Pancreas (tissue), 10 donors: ENCODE measurements around the gene S100PBP. TPM values are rescaled to one million over a fixed set of nuclear protein-coding genes. Genes with fewer than 3 reads are reported as not detected.

ENCODE experiments used
- ATAC-seq, 4 donors: fragments of 200-7000 bp; cut with Tn5 transposase; one replicate each; pipeline versions ENCODE4 v1.8.0 to v1.9.1; 2020; ENCODE audit warnings: mild to moderate bottlenecking in 4 of 4, moderate library complexity in 4 of 4
- DNase-seq, 6 donors: peaks; one replicate each; pipeline ENCODE4 v3.0.0-alpha.2; 2020
- FAIRE-seq: peaks from 2 replicates; lab custom pipeline; 2012; peaks lifted over from hg19 to GRCh38; lab: Jason Lieb, UNC
- H3K27ac ChIP-seq, 4 donors: fragments of 200-600 bp; sonication (generic); 1 replicate in 3 of 4; 2 replicates in 1 of 4; pipeline versions ENCODE4 v1.5.0 to v1.8.0; 2020
- H3K27me3 ChIP-seq, 4 donors: fragments of 200-600 bp; one replicate each; pipeline ENCODE4 v1.8.0; 2021
- H3K36me3 ChIP-seq, 3 donors: fragments of 200-600 bp; sonication (generic) in 1 of 3; one replicate each; pipeline versions ENCODE4 v1.5.0 to v1.8.0; 2020 to 2021
- H3K4me1 ChIP-seq, 3 donors: fragments of 200-600 bp; one replicate each; pipeline ENCODE4 v1.8.0; 2021
- H3K4me3 ChIP-seq, 4 donors: fragments of 200-600 bp; sonication (generic) in 2 of 4; one replicate each; pipeline versions ENCODE4 v1.5.0 to v1.8.0; 2020 to 2021
- H3K9me3 ChIP-seq, 4 donors: fragments of 200-600 bp; one replicate each; pipeline ENCODE4 v1.8.0; 2021
- WGBS, 2 donors: extraction: QIAGEN DNeasy Blood & Tissue Kit; methylation state at CpG; one replicate each; pipeline ENCODE4 v1.1.7; 2013; 5-methylcytosine and 5-hydroxymethylcytosine counted together
- intact Hi-C, 3 donors: fragments of 100-400 bp; cut with DNase I; formaldehyde crosslinking; loops; one replicate each; pipeline versions ENCODE4 v1.11.1 to v1.14.2; 2022
- polyA plus RNA-seq, 2 donors: library from polyadenylated mRNA; stranded (reverse); fragments of 200-250 nt; gene quantifications; one replicate each; pipeline ENCODE4 v1.2.3, GENCODE V29; 2013
- total RNA-seq, 6 donors: library from RNA; stranded (reverse); fragmentation: NEBNext Ultra II Directional in 4 of 6; extraction: Animal tissue kit (Norgen Biotek cat#: 25700) in 4 of 6; gene quantifications; one replicate each; pipeline versions ENCODE4 v1.2.1 to v1.2.4, GENCODE V29; 2021 to 2023
- TF ChIP-seq, protein P1 (sequence below), 4 donors: fragments of 200-600 bp; sonication (generic) in 3 of 4; IDR thresholded peaks; one replicate each; pipeline versions ENCODE4 v1.5.0 to v1.8.0; 2021; ENCODE audit warnings: antibody characterized with exemption in 4 of 4
- donor health status: healthy with polysubstance abuse.
- donor health status: DM: no; HTN: no; CAD: no; lungs with moderate emphysema.
- donor health status: DM: no; HTN: no; CAD: no.
- donor health status: control.
- donor health status: control.
- donor health status: Bipolar disorder and iron deficiency.
- donor health status: DM: yes; HTN: yes; CAD: no.
- donor health status: DM: no; HTN: no; CAD: no.
- donor health status: DM: no; HTN: no; CAD: no.
- donor health status: DM: yes; HTN: yes; CAD: no.

The S100PBP gene
- total and polyA plus RNA-seq, 8 donors, result 7.6 to 20.2 (median 11.8) TPM

DNA sequence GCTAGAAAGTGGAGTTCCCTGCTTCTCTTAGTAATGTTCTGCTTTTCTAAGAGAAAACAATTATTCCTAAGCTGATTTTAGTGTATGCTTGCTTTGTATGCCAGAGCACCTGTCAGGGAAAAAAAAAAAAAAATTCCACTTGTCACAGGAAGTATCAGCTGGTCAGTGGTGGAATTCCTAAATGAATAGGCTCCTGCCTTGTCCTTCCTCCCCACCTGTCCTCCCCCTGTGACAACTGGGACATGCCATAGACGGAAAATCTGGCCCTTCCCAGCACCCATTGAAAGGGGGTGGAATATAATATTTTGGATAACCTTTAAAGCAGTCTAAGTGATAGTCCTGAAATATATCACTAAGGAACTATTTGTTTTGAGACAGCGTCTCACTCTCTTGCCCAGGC, 42.5 kb downstream of the S100PBP start:
- TF ChIP-seq, protein P1, sequence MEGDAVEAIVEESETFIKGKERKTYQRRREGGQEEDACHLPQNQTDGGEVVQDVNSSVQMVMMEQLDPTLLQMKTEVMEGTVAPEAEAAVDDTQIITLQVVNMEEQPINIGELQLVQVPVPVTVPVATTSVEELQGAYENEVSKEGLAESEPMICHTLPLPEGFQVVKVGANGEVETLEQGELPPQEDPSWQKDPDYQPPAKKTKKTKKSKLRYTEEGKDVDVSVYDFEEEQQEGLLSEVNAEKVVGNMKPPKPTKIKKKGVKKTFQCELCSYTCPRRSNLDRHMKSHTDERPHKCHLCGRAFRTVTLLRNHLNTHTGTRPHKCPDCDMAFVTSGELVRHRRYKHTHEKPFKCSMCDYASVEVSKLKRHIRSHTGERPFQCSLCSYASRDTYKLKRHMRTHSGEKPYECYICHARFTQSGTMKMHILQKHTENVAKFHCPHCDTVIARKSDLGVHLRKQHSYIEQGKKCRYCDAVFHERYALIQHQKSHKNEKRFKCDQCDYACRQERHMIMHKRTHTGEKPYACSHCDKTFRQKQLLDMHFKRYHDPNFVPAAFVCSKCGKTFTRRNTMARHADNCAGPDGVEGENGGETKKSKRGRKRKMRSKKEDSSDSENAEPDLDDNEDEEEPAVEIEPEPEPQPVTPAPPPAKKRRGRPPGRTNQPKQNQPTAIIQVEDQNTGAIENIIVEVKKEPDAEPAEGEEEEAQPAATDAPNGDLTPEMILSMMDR (IDR thresholded peaks at IDR 0.05), result no peak
- Histone ChIP-seq H3K36me3 (peaks cover 0 to 9% (median 0%) of the 10 kb centered on the region in 3 donors), H3K27ac (no peak overlapping the region), H3K9me3 (no peaks in the 10 kb centered on the region), H3K27me3 (no peaks in the 10 kb centered on the region), H3K4me3 (no peak overlapping the region), H3K4me1 (no peaks in the 10 kb centered on the region)
- DNase-seq (no peak), ATAC-seq (no peak), FAIRE-seq (no peak)
- WGBS, 2 donors, result 91 to 100% methylated on average over 2 of the region's 2 CpGs
- intact Hi-C loops, result loop anchor here in 1 of 3 donors (10.0 kb wide), 1 partner anchor 85 kb away; no protein-coding TSS in a partner anchor

DNA sequence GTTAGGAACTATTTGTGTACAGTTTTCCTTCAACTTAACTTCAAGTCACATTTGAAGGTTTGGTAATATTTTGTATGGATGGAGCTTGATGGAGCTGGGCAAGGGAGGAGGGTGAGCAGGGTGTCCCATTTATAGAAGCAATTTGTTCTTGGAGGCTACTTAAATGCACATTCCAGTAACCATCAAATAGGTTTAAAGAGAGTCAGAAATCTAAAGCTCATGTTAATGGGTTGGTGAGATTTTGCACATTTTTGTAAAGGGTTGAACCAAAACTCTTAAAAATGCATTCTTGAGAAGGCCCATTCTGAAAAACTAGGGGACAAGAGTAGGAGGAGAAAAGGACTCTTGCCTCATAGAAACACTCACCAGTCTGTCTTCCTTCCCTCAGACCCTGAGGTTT, 43.1 kb downstream of the S100PBP start:
- DNase-seq, result no peak
- TF ChIP-seq, protein P1 (IDR thresholded peaks at IDR 0.05), result no peak
- intact Hi-C loops, result loop anchor here in 1 of 3 donors (10.0 kb wide), 1 partner anchor 86 kb away; no protein-coding TSS in a partner anchor

DNA sequence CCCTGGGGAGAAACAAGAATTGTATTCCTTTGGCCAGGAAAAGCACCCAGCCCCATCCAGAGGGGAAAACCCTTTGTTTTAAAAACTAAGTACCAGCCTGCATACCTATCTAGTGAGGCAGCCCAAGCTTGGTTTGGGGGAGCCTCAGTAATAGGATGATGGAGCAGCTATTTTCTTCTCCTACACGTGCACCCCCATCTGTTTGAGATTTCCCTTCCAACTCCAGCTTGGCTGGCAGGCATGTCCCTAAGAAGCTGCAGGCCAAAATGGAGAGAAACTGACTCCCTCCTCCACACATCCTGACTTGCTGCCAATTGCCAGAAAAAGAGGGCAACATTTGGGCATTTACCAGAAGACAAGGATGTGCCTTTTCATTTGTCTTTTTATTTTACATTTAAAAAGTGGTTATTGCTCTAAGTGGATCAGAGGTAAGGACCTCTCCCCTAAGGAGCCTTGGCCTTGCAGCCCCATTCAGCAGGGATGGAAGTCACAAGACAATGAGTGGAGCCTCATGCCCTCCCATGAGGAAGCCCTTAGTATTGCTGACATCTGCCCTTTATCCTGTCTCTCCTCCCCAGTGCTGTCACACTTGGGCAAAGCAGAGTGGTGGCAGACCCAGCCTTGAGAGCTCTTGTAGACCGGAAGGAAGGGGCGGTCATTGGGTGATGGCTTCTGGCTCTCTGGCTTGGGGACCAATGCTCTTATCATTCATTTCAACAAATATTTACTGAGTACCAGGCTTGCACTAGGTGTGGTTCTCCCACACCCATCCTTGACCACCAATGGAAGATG, 44.6 kb downstream of the S100PBP start:
- intact Hi-C loops, result loop anchor here in 1 of 3 donors (10.0 kb wide), 1 partner anchor 87 kb away; no protein-coding TSS in a partner anchor
- FAIRE-seq (no peak), DNase-seq (no peak), ATAC-seq (no peak)
- H3K27ac ChIP-seq, result no peak overlapping the region
- no peaks in the 10 kb centered on the region for H3K27me3 ChIP-seq
- no peak overlapping the region for H3K4me3 ChIP-seq
- 88 to 91% methylated on average over 3 of the region's 3 CpGs for WGBS, 2 donors
- no peaks in the 10 kb centered on the region for H3K36me3 ChIP-seq
- TF ChIP-seq, protein P1 (IDR thresholded peaks at IDR 0.05), result no peak
- no peaks in the 10 kb centered on the region for H3K9me3 ChIP-seq
- no peaks in the 10 kb centered on the region for H3K4me1 ChIP-seq

More for the DNA sequence above, 43.1 kb downstream of the S100PBP start:
- H3K9me3 ChIP-seq, result no peaks in the 10 kb centered on the region
- ATAC-seq, result no peak
- H3K27me3 ChIP-seq, result no peaks in the 10 kb centered on the region
- peaks cover 0 to 9% (median 0%) of the 10 kb centered on the region in 3 donors for H3K36me3 ChIP-seq
- no peaks in the 10 kb centered on the region for H3K4me1 ChIP-seq
- H3K27ac ChIP-seq, result no peak overlapping the region
- no peak for FAIRE-seq
- H3K4me3 ChIP-seq, result no peak overlapping the region

DNA sequence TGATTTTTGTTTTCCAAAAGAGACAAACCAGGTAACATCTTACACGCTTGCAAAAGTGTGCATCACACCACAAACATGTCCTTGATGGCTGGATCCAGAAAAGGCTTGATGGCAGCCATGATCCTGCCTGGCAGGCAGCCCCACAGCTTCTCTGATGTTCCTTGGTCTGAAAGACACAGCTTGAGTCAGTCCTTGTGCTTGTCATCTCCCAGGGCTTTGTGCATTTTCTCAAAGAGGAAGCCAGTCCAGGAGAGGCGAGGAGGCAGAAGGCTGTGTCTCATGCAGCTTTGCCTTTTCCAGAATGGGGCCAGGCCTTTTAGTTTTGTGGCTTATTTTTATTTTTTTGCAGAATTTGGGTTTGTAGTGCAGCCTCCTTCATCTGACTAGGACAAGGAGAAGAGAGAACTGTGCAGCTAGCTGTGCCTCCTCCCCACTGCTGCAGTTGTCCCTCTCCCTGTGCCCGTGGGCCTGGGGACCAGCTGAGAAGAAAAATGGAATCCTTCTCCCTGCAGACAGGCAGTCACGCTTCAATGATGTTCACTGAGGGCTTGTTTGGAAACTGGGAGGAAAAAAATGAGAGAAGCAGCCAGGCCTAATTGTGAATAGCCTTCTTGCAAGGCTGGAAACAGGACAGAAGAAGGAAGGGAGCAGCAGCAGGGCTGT, 45.9 kb downstream of the S100PBP start:
- Histone ChIP-seq H3K36me3 (no peaks in the 10 kb centered on the region), H3K4me3 (no peak overlapping the region), H3K27ac (no peak overlapping the region), H3K27me3 (no peaks in the 10 kb centered on the region), H3K9me3 (no peaks in the 10 kb centered on the region), H3K4me1 (no peaks in the 10 kb centered on the region)
- WGBS, 2 donors, result 97 to 98% methylated on average over 4 of the region's 4 CpGs
- intact Hi-C loops, result loop anchor here in 1 of 3 donors (10.0 kb wide), 1 partner anchor 89 kb away; no protein-coding TSS in a partner anchor
- no peak for FAIRE-seq
- TF ChIP-seq, protein P1 (IDR thresholded peaks at IDR 0.05), result no peak
- ATAC-seq, result no peak
- no peak for DNase-seq
